DMS53 treated with DMSO at 0.1 percent for 48 hours (cell line): ENCODE data around the gene TMEM92.

Source experiments
- DNase-seq: peaks from one replicate; lab custom pipeline; 2025; ENCODE audit not compliant: unreplicated experiment; lab: John Stamatoyannopoulos, UW

TMEM92 gene

GRCh38 chr17:50274142-50274896, at the start of gene TMEM92:
TMEM92 (plus strand) TSS chr17:50274466; CDS start chr17:50274502, 36 bp downstream.
- DNase-seq = no peak

- DNase-seq = no peak
Measured at GRCh38 chr17:50225701-50226240, 48.5 kb upstream of the TMEM92 start.

GRCh38 chr17:50234581-50234980, 39.7 kb upstream of the TMEM92 start:
- no peak for DNase-seq

- DNase-seq = no peak
Measured at GRCh38 chr17:50237901-50238300, 36.4 kb upstream of the TMEM92 start.

GRCh38 chr17:50238601-50239280, 35.5 kb upstream of the TMEM92 start:
- DNase-seq = no peak

GRCh38 chr17:50239937-50240336, 34.3 kb upstream of the TMEM92 start:
- no peak for DNase-seq

- DNase-seq = no peak
Measured at GRCh38 chr17:50240851-50241250, 33.4 kb upstream of the TMEM92 start.

- DNase-seq = no peak
Measured at GRCh38 chr17:50241431-50241830, 32.8 kb upstream of the TMEM92 start.

- DNase-seq = no peak
Measured at GRCh38 chr17:50244771-50245170, 29.5 kb upstream of the TMEM92 start.

GRCh38 chr17:50248255-50248654, 26.0 kb upstream of the TMEM92 start:
- DNase-seq = no peak

- no peak for DNase-seq
Measured at GRCh38 chr17:50252781-50253180, 21.5 kb upstream of the TMEM92 start.

GRCh38 chr17:50255766-50256635, 18.3 kb upstream of the TMEM92 start:
- DNase-seq = no peak

GRCh38 chr17:50256826-50257618, 17.2 kb upstream of the TMEM92 start:
- no peak for DNase-seq

GRCh38 chr17:50257676-50258224, 16.5 kb upstream of the TMEM92 start:
- no peak for DNase-seq

- no peak for DNase-seq
Measured at GRCh38 chr17:50258647-50259476, 15.4 kb upstream of the TMEM92 start.

GRCh38 chr17:50259477-50260324, 14.6 kb upstream of the TMEM92 start:
- no peak for DNase-seq

GRCh38 chr17:50260501-50260911, 13.8 kb upstream of the TMEM92 start:
- DNase-seq = no peak
